Amniotic stem cell (primary cell): ENCODE data around the gene C8B.

Experiments used
- DNase-seq: peaks from one replicate; lab custom pipeline; 2025; lab: John Stamatoyannopoulos, UW

The C8B gene

GRCh38 chr1:56972976-56973375, 7.2 kb upstream of the C8B start:
- no peak for DNase-seq

- no peak for DNase-seq
Observed at GRCh38 chr1:56970280-56970679, 4.5 kb upstream of the C8B start.

- DNase-seq: no peak
Observed at GRCh38 chr1:56968878-56969495, 3.2 kb upstream of the C8B start.

- no peak for DNase-seq
Observed at GRCh38 chr1:56967900-56968832, 2.4 kb upstream of the C8B start.

- DNase-seq: no peak
Observed at GRCh38 chr1:56967355-56967754, 1.5 kb upstream of the C8B start.

GRCh38 chr1:56966698-56966999, 834 bp upstream of the C8B start:
- DNase-seq: no peak

- DNase-seq: no peak
Observed at GRCh38 chr1:56965191-56965590, 624 bp downstream of the C8B start.

- no peak for DNase-seq
Observed at GRCh38 chr1:56964349-56965017, 1.3 kb downstream of the C8B start.

- DNase-seq: no peak
Observed at GRCh38 chr1:56963667-56964066, 2.1 kb downstream of the C8B start.

GRCh38 chr1:56961426-56961825, 4.4 kb downstream of the C8B start:
- no peak for DNase-seq

- DNase-seq: no peak
Observed at GRCh38 chr1:56958526-56958925, 7.3 kb downstream of the C8B start.

- DNase-seq: no peak
Observed at GRCh38 chr1:56957931-56958330, 7.9 kb downstream of the C8B start.

- no peak for DNase-seq
Observed at GRCh38 chr1:56954664-56955063, 11.2 kb downstream of the C8B start.

- DNase-seq: no peak
Observed at GRCh38 chr1:56953386-56953785, 12.4 kb downstream of the C8B start.

GRCh38 chr1:56952501-56952900, 13.3 kb downstream of the C8B start:
- no peak for DNase-seq

GRCh38 chr1:56948403-56949023, 17.3 kb downstream of the C8B start:
- DNase-seq: no peak

- DNase-seq: no peak
Observed at GRCh38 chr1:56940039-56940438, 25.8 kb downstream of the C8B start.

GRCh38 chr1:56939209-56939608, 26.6 kb downstream of the C8B start:
- no peak for DNase-seq

- DNase-seq: no peak
Observed at GRCh38 chr1:56938646-56939045, 27.2 kb downstream of the C8B start.

GRCh38 chr1:56934430-56935060, 31.3 kb downstream of the C8B start:
- DNase-seq: no peak

- no peak for DNase-seq
Observed at GRCh38 chr1:56933606-56934005, 32.2 kb downstream of the C8B start.

GRCh38 chr1:56933161-56933560, 32.7 kb downstream of the C8B start:
- DNase-seq: no peak
